C4-2B (cell line): Measurements from ENCODE around the gene CS.

ENCODE experiments used
- ZFX ChIP-seq: fragments of 450-650 bp; IDR thresholded peaks from 2 replicates; pipeline ENCODE4 v1.6.1; 2017
- TF ChIP-seq, protein P1 (sequence below): fragments of 450-650 bp; conservative IDR thresholded peaks from 2 replicates; pipeline ENCODE4 v1.5.1; 2017; ENCODE audit warnings: mild to moderate bottlenecking

DNA sequence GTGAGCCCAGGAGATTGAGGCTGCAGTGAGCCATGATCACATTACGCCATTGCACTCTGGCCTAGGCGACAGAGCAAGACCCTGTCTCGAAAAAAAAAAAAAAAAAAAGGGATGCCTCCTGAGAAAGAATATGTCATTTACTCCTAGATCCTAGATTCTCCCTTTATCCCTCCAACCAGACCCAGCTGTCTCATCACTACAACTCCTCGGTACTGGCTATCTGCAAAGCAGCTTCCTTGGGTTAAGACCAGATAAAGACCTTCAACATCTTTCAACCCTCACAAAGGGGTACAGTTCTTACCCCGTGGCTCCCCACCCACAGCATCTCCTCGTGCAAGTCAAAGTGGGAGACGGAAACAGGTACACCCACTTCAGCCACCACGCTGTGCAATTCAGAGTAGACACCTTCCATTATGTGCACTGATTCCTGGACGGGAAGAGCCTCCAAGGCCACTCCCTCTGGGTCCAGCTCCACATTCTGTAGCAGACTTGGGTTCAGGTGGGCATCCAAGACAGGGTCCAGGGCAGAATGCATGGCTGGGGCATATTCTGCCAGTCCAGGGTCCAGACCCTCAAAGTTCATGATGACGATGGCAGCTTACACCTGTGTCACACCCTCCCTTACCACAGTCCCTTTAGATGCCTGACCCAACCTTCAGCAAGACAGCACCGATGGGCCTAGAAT, 32.5 kb upstream of the CS start:
- TF ChIP-seq, protein P1, sequence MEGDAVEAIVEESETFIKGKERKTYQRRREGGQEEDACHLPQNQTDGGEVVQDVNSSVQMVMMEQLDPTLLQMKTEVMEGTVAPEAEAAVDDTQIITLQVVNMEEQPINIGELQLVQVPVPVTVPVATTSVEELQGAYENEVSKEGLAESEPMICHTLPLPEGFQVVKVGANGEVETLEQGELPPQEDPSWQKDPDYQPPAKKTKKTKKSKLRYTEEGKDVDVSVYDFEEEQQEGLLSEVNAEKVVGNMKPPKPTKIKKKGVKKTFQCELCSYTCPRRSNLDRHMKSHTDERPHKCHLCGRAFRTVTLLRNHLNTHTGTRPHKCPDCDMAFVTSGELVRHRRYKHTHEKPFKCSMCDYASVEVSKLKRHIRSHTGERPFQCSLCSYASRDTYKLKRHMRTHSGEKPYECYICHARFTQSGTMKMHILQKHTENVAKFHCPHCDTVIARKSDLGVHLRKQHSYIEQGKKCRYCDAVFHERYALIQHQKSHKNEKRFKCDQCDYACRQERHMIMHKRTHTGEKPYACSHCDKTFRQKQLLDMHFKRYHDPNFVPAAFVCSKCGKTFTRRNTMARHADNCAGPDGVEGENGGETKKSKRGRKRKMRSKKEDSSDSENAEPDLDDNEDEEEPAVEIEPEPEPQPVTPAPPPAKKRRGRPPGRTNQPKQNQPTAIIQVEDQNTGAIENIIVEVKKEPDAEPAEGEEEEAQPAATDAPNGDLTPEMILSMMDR, result no peak
- no peak for TF ChIP-seq ZFX
